ENCODE results near the gene STARD9.

The STARD9 gene

GRCh38 chr15:42577514-42578031 lies 2.2 kb downstream of the STARD9 start:
- TF ChIP-seq TAF1 (IDR thresholded peaks at IDR 0.05; ENCODE audit: low read depth) (no peak), USF1 (IDR thresholded peaks at IDR 0.05) (no peak), TCF12 (IDR thresholded peaks at IDR 0.05; ENCODE audit: low read depth) (no peak), CREB1 (IDR thresholded peaks at IDR 0.05; ENCODE audit: low read depth) (no peak), FOXM1 (IDR thresholded peaks at IDR 0.05; ENCODE audit: borderline replicate concordance, low read depth) (no peak), ZBTB7A (IDR thresholded peaks at IDR 0.05; ENCODE audit: low read depth) (no peak), REST (IDR thresholded peaks at IDR 0.05; ENCODE audit: low read depth) (no peak), YY1 (IDR thresholded peaks at IDR 0.05; ENCODE audit: low read depth) (no peak), TEAD4 (IDR thresholded peaks at IDR 0.05) (no peak), NFIC (IDR thresholded peaks at IDR 0.05) (no peak), RAD21 (IDR thresholded peaks at IDR 0.05; ENCODE audit: low read depth) (no peak), CEBPB (IDR thresholded peaks at IDR 0.05) (no peak), EGR1 (IDR thresholded peaks at IDR 0.05) (no peak), EP300 (IDR thresholded peaks at IDR 0.05; ENCODE audit: borderline replicate concordance) (no peak)
- TF ChIP-seq, protein P1, sequence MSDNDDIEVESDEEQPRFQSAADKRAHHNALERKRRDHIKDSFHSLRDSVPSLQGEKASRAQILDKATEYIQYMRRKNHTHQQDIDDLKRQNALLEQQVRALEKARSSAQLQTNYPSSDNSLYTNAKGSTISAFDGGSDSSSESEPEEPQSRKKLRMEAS (IDR thresholded peaks at IDR 0.05), result no peak

GRCh38 chr15:42578984-42579537 lies 3.7 kb downstream of the STARD9 start:
- no peak for TF ChIP-seq TCF12 (IDR thresholded peaks at IDR 0.05; ENCODE audit: low read depth)
- no peak for TF ChIP-seq NFIC (IDR thresholded peaks at IDR 0.05)
- no peak for TF ChIP-seq FOXM1 (IDR thresholded peaks at IDR 0.05; ENCODE audit: borderline replicate concordance, low read depth)
- TF ChIP-seq CEBPB (IDR thresholded peaks at IDR 0.05), result no peak
- TF ChIP-seq CREB1 (IDR thresholded peaks at IDR 0.05; ENCODE audit: low read depth), result no peak
- TF ChIP-seq USF1 (IDR thresholded peaks at IDR 0.05), result no peak
- no peak for TF ChIP-seq RAD21 (IDR thresholded peaks at IDR 0.05; ENCODE audit: low read depth)
- TF ChIP-seq TAF1 (IDR thresholded peaks at IDR 0.05; ENCODE audit: low read depth), result no peak
- TF ChIP-seq TEAD4 (IDR thresholded peaks at IDR 0.05), result no peak
- TF ChIP-seq ZBTB7A (IDR thresholded peaks at IDR 0.05; ENCODE audit: low read depth), result no peak
- no peak for TF ChIP-seq YY1 (IDR thresholded peaks at IDR 0.05; ENCODE audit: low read depth)
- TF ChIP-seq EGR1 (IDR thresholded peaks at IDR 0.05), result no peak
- TF ChIP-seq REST (IDR thresholded peaks at IDR 0.05; ENCODE audit: low read depth), result no peak
- no peak for TF ChIP-seq EP300 (IDR thresholded peaks at IDR 0.05; ENCODE audit: borderline replicate concordance)

DNA sequence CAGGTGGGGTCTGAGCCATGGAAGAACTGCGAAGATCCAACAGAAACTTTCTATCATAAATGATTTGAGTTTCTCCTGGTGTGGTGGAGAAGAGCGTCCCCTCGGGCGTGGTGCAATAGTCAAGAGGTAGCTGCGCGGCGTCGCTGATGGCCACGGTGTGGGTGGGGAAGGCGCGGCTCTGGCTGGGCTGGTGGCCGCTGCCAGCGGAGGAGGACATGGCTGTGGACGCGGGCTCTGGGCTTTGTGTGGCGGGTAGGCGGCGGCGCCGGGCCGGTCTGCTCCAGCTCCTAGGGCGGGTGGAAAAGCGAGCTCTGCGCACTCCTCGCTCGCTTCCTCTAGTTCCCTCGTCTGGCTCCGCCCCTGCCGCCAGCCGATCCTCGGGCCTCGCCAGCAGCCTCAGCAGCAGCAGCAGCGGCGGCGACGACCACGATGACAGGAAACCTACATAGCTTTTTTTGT lies 5.9 kb downstream of the STARD9 start:
- no peak for TF ChIP-seq NFIC (IDR thresholded peaks at IDR 0.05)
- 0 out of 2 replicates have a peak, but pooled peaks have one; percentile 44 for TF ChIP-seq TAF1 (IDR thresholded peaks at IDR 0.05; ENCODE audit: low read depth)
- TF ChIP-seq, protein P1 (IDR thresholded peaks at IDR 0.05), result peak; percentile 78
- peak; percentile 3; the same call in 1 of the 2 replicates for TF ChIP-seq RAD21 (IDR thresholded peaks at IDR 0.05; ENCODE audit: low read depth)
- TF ChIP-seq CREB1 (IDR thresholded peaks at IDR 0.05; ENCODE audit: low read depth), result no peak
- 0 out of 2 replicates have a peak, but pooled peaks have one; percentile 24 for TF ChIP-seq EGR1 (IDR thresholded peaks at IDR 0.05)
- 0 out of 2 replicates have a peak, but pooled peaks have one; percentile 24 for TF ChIP-seq YY1 (IDR thresholded peaks at IDR 0.05; ENCODE audit: low read depth)

DNA sequence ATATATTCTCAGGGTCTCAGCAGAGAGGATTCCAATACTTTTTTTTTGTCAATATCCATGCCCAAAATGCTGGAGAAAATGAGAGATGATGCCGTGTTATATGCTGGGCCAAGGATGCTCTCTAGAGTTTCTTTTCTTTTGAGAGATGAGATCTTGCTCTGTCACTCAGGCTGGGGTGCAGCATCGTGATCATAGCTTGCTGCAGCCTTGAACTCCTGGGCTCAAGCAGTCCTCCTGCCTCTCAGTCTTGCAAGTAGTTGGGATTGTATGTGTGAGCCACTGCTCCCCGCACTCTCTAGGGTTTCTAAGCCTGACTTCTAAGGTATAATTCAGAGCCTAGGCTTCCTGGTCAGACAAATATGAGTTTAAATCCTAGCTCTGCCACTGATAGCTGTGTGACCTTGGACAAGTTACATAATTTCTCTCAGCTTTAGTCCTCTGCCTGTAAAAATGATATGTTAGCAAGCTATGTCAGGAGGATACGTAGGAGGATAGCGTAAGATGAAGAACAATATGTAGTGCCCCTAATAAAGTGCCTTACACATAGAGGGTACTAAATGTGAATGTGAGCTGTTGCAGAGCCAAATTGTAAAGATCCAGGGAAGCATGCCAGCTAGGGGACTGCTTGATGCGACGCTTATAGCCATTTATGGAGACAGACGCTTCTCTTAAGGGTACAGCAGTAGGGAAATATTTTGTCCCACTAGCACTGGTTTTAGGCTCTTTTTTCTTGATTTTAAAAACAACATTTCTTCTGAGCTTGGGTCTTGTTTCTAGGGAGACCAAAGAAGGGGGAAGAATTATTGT lies 7.4 kb downstream of the STARD9 start:
- TF ChIP-seq TAF1 (IDR thresholded peaks at IDR 0.05; ENCODE audit: low read depth) (no peak), NFIC (IDR thresholded peaks at IDR 0.05) (no peak), TCF12 (IDR thresholded peaks at IDR 0.05; ENCODE audit: low read depth) (no peak), USF1 (IDR thresholded peaks at IDR 0.05) (no peak), CREB1 (IDR thresholded peaks at IDR 0.05; ENCODE audit: low read depth) (no peak), FOXM1 (IDR thresholded peaks at IDR 0.05; ENCODE audit: borderline replicate concordance, low read depth) (no peak), EGR1 (IDR thresholded peaks at IDR 0.05) (no peak), TEAD4 (IDR thresholded peaks at IDR 0.05) (no peak), REST (IDR thresholded peaks at IDR 0.05; ENCODE audit: low read depth) (no peak), ZBTB7A (IDR thresholded peaks at IDR 0.05; ENCODE audit: low read depth) (no peak), YY1 (IDR thresholded peaks at IDR 0.05; ENCODE audit: low read depth) (no peak), EP300 (IDR thresholded peaks at IDR 0.05; ENCODE audit: borderline replicate concordance) (no peak), CEBPB (IDR thresholded peaks at IDR 0.05) (no peak), RAD21 (IDR thresholded peaks at IDR 0.05; ENCODE audit: low read depth) (no peak)
- TF ChIP-seq, protein P1 (IDR thresholded peaks at IDR 0.05), result no peak
